ENCODE data around the gene LDLRAD3. TPM values are rescaled to one million over a fixed set of nuclear protein-coding genes. Genes with fewer than 3 reads are reported as not detected.

Gene LDLRAD3
- total RNA-seq, 2 donors from 2014 or later, result 19.2 to 30.6 TPM

- DNase-seq, result peak; percentile 88
- Histone ChIP-seq H3K9me3 (ENCODE audit: control insufficient read depth, low read length) (peaks cover 9% of the 10 kb centered on the region), H3K4me1 (ENCODE audit: control insufficient read depth, insufficient read depth, low read length) (no peaks in the 10 kb centered on the region), H3K4me3 (ENCODE audit: low read length) (no peak overlapping the region), H3K9ac (ENCODE audit: extremely low read depth, low read length, poor library complexity, severe bottlenecking) (no peak overlapping the region), H3K27ac (ENCODE audit: low read depth, low read length) (no peak overlapping the region), H3K27me3 (ENCODE audit: control insufficient read depth, insufficient read depth, low read length, poor library complexity, severe bottlenecking) (no peaks in the 10 kb centered on the region), H3K36me3 (ENCODE audit: control insufficient read depth, insufficient read depth, low read length) (peaks cover 6% of the 10 kb centered on the region)
- WGBS, 2 experiments (ENCODE audit: insufficient coverage in 1 of 2, insufficient read length in 1 of 2), result 89 to 91% methylated on average over 7 to 8 of the region's 8 CpGs
- H3K4me1 Mint-ChIP-seq, result peaks cover 11% of the 10 kb centered on the region
- H3K4me3 Mint-ChIP-seq, result no peak overlapping the region
- peak; percentile 88 for TF ChIP-seq CTCF (conservative IDR thresholded peaks at IDR 0.05)
- peaks cover 7% of the 10 kb centered on the region for H3K9me3 Mint-ChIP-seq
- H3K27ac Mint-ChIP-seq, result no peak overlapping the region
- no peaks in the 10 kb centered on the region for H3K27me3 Mint-ChIP-seq (ENCODE audit: insufficient read depth)
- peaks cover 30% of the 10 kb centered on the region for H3K36me3 Mint-ChIP-seq (ENCODE audit: low read depth)
Measured at GRCh38 chr11:36056160-36056751, 112.4 kb downstream of the LDLRAD3 start.

GRCh38 chr11:36057379-36058042 is 113.6 kb downstream of the LDLRAD3 start:
- no peaks in the 10 kb centered on the region for H3K4me1 Mint-ChIP-seq
- no peak for TF ChIP-seq CTCF (conservative IDR thresholded peaks at IDR 0.05)
- H3K27ac ChIP-seq (ENCODE audit: low read depth, low read length), result no peak overlapping the region

GRCh38 chr11:36059660-36060059 is 115.8 kb downstream of the LDLRAD3 start:
- Mint-ChIP-seq H3K27me3 (ENCODE audit: insufficient read depth) (no peaks in the 10 kb centered on the region), H3K4me3 (no peak overlapping the region), H3K4me1 (no peaks in the 10 kb centered on the region), H3K27ac (no peak overlapping the region), H3K9me3 (peaks cover 7% of the 10 kb centered on the region), H3K36me3 (ENCODE audit: low read depth) (peaks cover 30% of the 10 kb centered on the region)
- no peak overlapping the region for H3K4me3 ChIP-seq (ENCODE audit: low read length)
- H3K9me3 ChIP-seq (ENCODE audit: control insufficient read depth, low read length), result peaks cover 9% of the 10 kb centered on the region
- no peaks in the 10 kb centered on the region for H3K4me1 ChIP-seq (ENCODE audit: control insufficient read depth, insufficient read depth, low read length)
- DNase-seq, result no peak
- TF ChIP-seq CTCF (conservative IDR thresholded peaks at IDR 0.05), result no peak
- no peak overlapping the region for H3K27ac ChIP-seq (ENCODE audit: low read depth, low read length)
- H3K27me3 ChIP-seq (ENCODE audit: control insufficient read depth, insufficient read depth, low read length, poor library complexity, severe bottlenecking), result no peaks in the 10 kb centered on the region
- peaks cover 6% of the 10 kb centered on the region for H3K36me3 ChIP-seq (ENCODE audit: control insufficient read depth, insufficient read depth, low read length)
- H3K9ac ChIP-seq (ENCODE audit: extremely low read depth, low read length, poor library complexity, severe bottlenecking), result no peak overlapping the region
- 95 to 100% methylated on average over 1 to 4 of the region's 4 CpGs for WGBS, 2 experiments (ENCODE audit: insufficient coverage in 1 of 2, insufficient read length in 1 of 2)

More at GRCh38 chr11:36057379-36058042, 113.6 kb downstream of the LDLRAD3 start:
- H3K27me3 Mint-ChIP-seq (ENCODE audit: insufficient read depth), result no peaks in the 10 kb centered on the region
- H3K9ac ChIP-seq (ENCODE audit: extremely low read depth, low read length, poor library complexity, severe bottlenecking), result no peak overlapping the region
- H3K4me3 Mint-ChIP-seq, result no peak overlapping the region
- no peak overlapping the region for H3K4me3 ChIP-seq (ENCODE audit: low read length)
- 94 to 96% methylated on average over 8 to 9 of the region's 9 CpGs for WGBS, 2 experiments (ENCODE audit: insufficient coverage in 1 of 2, insufficient read length in 1 of 2)
- H3K4me1 ChIP-seq (ENCODE audit: control insufficient read depth, insufficient read depth, low read length), result no peaks in the 10 kb centered on the region
- H3K27ac Mint-ChIP-seq, result no peak overlapping the region
- peaks cover 6% of the 10 kb centered on the region for H3K36me3 ChIP-seq (ENCODE audit: control insufficient read depth, insufficient read depth, low read length)
- H3K9me3 Mint-ChIP-seq, result peaks cover 7% of the 10 kb centered on the region
- H3K36me3 Mint-ChIP-seq (ENCODE audit: low read depth), result peaks cover 36% of the 10 kb centered on the region
- H3K27me3 ChIP-seq (ENCODE audit: control insufficient read depth, insufficient read depth, low read length, poor library complexity, severe bottlenecking), result no peaks in the 10 kb centered on the region
- DNase-seq, result no peak
- H3K9me3 ChIP-seq (ENCODE audit: control insufficient read depth, low read length), result peaks cover 9% of the 10 kb centered on the region
